HG02763 (cell line): Measurements from ENCODE around the gene PADI3.
"Not testable (repeated sequence)": the region's sequence is repeated elsewhere in the genome, so short reads cannot be mapped to it uniquely, and the experiment has no call there.

Experiments
- ATAC-seq: cut with Tn5 transposase; IDR thresholded peaks from one replicate; pipeline ENCODE4 v1.9.1; 2021; ENCODE audit warnings: mild to moderate bottlenecking, moderate library complexity; ENCODE audit not compliant: unreplicated experiment

Gene PADI3

DNA sequence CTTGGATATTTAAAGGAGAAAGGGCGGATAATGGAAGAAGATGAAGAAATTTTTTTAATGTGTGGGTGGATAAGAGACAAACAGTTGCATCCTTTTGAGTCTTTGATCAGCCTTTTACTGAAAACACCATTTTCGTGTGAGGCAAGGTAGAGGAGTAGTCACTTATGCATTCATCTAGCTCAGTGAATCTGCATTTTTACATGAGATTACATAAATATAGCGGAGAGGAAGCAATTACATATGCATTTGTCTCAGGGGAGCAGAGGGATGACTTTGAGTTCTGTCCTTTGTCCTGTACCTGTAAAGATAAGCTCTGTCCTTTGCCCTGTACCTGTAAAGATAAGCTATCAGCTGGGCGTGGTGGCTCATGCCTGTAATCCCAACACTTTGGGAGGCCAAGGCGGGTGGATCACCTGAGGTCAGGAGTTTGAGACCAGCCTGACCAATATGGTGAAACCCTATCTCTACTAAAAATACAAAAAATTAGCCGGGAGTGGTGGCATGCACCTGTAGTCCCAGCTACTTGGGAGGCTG is 73.0 kb downstream of the PADI3 start:
- not testable (repeated sequence) for ATAC-seq

DNA sequence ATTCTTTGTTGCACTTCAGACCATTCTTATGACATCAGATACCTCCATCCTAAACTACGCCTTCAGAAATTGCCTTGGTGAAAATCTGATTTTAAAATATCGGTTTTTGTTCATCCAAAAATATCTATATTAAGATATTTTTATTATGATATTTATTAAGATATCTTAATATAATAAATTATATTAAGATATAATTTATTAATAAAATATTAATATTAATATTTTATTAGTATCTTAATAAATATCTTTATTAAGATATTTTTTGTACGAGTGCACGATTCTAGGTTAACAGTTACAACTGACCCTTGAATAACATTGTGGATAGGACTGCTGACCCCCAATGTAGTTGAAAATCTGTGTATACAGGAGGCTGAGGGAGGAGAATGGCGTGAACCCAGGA is 80.0 kb downstream of the PADI3 start:
- no peak for ATAC-seq

DNA sequence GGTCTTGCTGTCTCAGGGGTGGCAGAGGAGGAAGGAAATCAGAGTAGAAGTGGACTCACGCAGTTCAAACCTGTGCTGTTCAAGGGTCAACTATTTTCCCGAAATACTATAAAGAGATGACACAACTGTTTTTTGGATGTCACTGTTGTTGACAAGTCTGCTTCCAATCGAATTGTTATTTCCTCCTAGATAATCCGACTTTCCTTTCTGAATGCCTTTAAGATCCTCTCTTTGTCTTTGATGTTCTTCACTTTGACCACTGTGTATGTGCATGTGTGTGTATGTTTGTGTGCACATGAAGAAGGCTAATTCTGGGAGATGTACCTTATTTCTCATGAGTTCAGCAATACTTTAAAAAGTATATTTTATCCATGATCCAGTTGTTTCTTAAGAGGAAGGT is 80.7 kb downstream of the PADI3 start:
- no peak for ATAC-seq

DNA sequence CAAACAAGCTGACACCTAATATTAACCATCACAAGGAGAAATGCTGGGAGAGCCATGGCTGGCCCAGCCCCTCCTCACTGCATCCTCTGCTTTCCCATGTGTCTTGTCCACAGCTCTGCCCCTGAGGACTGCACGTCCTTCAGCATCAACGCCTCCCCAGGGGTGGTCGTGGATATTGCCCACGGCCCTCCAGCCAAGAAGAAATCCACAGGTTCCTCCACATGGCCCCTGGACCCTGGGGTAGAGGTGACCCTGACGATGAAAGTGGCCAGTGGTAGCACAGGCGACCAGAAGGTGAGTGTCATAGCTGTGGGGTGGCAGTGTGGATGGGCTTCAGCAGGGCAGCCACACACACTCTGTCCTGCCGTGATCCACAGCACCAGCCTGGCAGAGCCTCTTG is 82.0 kb downstream of the PADI3 start:
- ATAC-seq = no peak

DNA sequence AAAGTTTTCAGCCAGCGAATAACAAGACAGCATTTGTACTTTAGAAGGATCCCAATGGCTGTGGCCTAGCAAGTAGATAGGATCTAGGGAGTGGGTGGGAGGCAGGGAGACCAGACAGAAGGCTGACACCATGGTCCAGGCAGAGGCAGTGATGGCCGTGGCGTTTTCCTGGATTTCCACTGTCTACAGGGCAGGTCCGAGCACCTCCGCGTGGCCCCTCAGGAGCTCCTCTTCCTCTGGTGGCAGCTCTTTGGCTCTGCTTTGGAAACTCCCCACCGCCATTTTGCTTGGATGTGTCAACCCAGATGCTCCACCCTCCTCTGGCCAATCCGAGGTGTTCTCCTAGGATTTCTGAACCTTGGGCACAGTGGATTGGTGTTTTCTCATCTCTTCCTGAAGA is 84.2 kb downstream of the PADI3 start:
- no peak for ATAC-seq
